Tibial artery (tissue), 4 donors: Measurements from ENCODE around the gene SDK1.
A peak's percentile ranks its signal among the peaks of the same experiment; 100 is the strongest.

ENCODE experiments used
- DNase-seq, 2 donors: peaks; one replicate each; pipeline ENCODE4 v3.0.0-alpha.2; 2019
- H3K27ac ChIP-seq, 2 donors: fragments of 200-600 bp; sonication (generic) in 1 of 2; 1 replicate in 1 of 2; 2 replicates in 1 of 2; pipeline ENCODE4 v1.5.1; 2018 to 2019; ENCODE audit warnings: mild to moderate bottlenecking in 1 of 2
- H3K27me3 ChIP-seq, 2 donors: fragments of 200-600 bp; sonication (generic) in 1 of 2; one replicate each; pipeline versions ENCODE4 v1.5.1 to v1.6.0; 2016 to 2019
- H3K36me3 ChIP-seq, 3 donors: fragments of 200-600 bp; sonication (generic) in 2 of 3; one replicate each; pipeline ENCODE4 v1.5.1; 2016 to 2019; ENCODE audit warnings: mild to moderate bottlenecking in 2 of 3
- H3K4me1 ChIP-seq, 4 donors: fragments of 200-600 bp; sonication (generic) in 2 of 4; 1 replicate in 3 of 4; 2 replicates in 1 of 4; pipeline ENCODE4 v1.5.1; 2016 to 2019
- H3K4me3 ChIP-seq, 2 donors: fragments of 200-600 bp; sonication (generic) in 1 of 2; 1 replicate in 1 of 2; 2 replicates in 1 of 2; pipeline ENCODE4 v1.5.1; 2018 to 2019; ENCODE audit warnings: mild to moderate bottlenecking in 2 of 2
- H3K9me3 ChIP-seq, 3 donors: fragments of 200-600 bp; sonication (generic) in 1 of 3; one replicate each; pipeline ENCODE4 v1.5.1; 2016 to 2019
- intact Hi-C: fragments of 100-400 bp; cut with DNase I; formaldehyde crosslinking; loops from one replicate; pipeline ENCODE4 v1.15.0; 2023; ENCODE audit warnings: low total_unique reads
- TF ChIP-seq, protein P1 (sequence below), 2 experiments: fragments of 200-600 bp in 1 of 2; fragments of 450-650 bp in 1 of 2; IDR thresholded peaks; one replicate each; pipeline ENCODE4 v1.5.1; 2017 to 2019; ENCODE audit warnings: antibody characterized with exemption in 2 of 2, mild to moderate bottlenecking in 1 of 2, moderate library complexity in 1 of 2

The SDK1 gene

DNA sequence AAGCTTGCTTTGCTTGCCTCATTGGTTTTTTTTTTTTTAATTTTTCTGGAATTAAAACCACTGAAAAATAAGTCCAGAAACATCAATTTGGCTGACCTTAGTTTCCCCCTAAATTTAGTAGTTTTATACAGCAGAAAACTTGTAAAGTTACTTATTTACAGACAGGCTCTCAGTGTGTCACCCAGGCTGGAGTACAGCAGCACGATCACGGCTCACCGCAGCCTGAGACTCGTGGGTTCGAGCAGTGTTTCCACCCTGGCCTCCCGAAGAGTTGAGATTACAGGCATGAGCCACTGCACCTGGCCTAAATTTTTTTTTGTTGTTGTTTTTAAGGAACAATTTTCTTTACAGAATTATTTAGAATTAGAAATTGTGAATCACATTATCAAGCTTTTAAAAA lies 250.5 kb downstream of the SDK1 start:
- no peak overlapping the region for H3K27ac ChIP-seq
- TF ChIP-seq, protein P1, sequence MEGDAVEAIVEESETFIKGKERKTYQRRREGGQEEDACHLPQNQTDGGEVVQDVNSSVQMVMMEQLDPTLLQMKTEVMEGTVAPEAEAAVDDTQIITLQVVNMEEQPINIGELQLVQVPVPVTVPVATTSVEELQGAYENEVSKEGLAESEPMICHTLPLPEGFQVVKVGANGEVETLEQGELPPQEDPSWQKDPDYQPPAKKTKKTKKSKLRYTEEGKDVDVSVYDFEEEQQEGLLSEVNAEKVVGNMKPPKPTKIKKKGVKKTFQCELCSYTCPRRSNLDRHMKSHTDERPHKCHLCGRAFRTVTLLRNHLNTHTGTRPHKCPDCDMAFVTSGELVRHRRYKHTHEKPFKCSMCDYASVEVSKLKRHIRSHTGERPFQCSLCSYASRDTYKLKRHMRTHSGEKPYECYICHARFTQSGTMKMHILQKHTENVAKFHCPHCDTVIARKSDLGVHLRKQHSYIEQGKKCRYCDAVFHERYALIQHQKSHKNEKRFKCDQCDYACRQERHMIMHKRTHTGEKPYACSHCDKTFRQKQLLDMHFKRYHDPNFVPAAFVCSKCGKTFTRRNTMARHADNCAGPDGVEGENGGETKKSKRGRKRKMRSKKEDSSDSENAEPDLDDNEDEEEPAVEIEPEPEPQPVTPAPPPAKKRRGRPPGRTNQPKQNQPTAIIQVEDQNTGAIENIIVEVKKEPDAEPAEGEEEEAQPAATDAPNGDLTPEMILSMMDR (IDR thresholded peaks at IDR 0.05), result no peak
- H3K27me3 ChIP-seq, result no peaks in the 10 kb centered on the region
- H3K9me3 ChIP-seq, result no peaks in the 10 kb centered on the region
- no peak overlapping the region for H3K4me3 ChIP-seq
- H3K36me3 ChIP-seq, result no peaks in the 10 kb centered on the region
- H3K4me1 ChIP-seq, result peaks cover 0 to 17% (median 0%) of the 10 kb centered on the region in 4 donors
- intact Hi-C loops, result no loop called here
- DNase-seq, result no peak

DNA sequence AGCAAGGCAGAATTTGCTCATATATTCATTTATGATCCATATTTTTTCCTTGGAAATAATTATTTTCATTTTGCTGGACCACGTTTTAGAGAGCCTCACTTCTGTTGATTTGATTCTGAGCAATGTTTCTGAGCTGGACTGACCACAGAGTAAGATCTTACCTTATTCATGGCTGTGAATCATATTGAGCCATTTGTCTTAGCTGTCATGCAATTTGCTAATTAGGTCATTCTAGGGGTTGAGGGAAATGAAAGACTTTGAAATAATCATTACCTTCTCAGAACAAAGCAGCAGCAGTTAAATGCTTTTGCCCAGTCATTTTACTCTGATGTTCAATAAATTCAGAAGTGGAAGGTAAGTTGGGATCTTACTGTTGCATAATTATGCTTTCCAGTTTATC lies 251.4 kb downstream of the SDK1 start:
- H3K27me3 ChIP-seq, result no peaks in the 10 kb centered on the region
- TF ChIP-seq, protein P1 (IDR thresholded peaks at IDR 0.05), result no peak
- H3K4me3 ChIP-seq, result no peak overlapping the region
- DNase-seq, result no peak
- peaks cover 0 to 17% (median 0%) of the 10 kb centered on the region in 4 donors for H3K4me1 ChIP-seq
- H3K9me3 ChIP-seq, result no peaks in the 10 kb centered on the region
- intact Hi-C loops, result no loop called here
- no peaks in the 10 kb centered on the region for H3K36me3 ChIP-seq
- no peak overlapping the region for H3K27ac ChIP-seq

DNA sequence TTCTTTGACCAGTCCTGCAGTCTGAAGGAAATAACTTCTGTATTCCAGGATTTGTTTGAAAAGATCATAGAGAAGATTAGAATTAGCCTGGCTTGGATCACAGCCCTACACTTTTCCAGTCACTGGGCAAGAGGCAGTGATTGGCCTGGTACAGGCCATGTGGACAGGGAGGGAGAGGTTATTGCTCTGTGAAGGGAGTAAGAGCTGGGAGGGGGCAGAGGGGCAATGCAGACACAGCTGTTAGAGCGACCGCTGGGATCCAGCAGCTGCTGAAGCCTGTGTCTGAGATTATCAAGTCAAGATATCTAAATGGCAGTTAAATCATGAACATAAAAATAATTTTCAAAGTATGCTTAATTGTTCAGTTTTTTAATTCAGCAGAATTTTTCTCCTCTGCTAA lies 257.3 kb downstream of the SDK1 start:
- no peaks in the 10 kb centered on the region for H3K27me3 ChIP-seq
- intact Hi-C loops, result no loop called here
- H3K4me1 ChIP-seq, result peaks cover 0 to 19% (median 5%) of the 10 kb centered on the region in 4 donors
- no peaks in the 10 kb centered on the region for H3K36me3 ChIP-seq
- TF ChIP-seq, protein P1 (IDR thresholded peaks at IDR 0.05), result no peak
- H3K4me3 ChIP-seq, result no peak overlapping the region
- H3K9me3 ChIP-seq, result no peaks in the 10 kb centered on the region
- no peak overlapping the region for H3K27ac ChIP-seq
- no peak for DNase-seq

DNA sequence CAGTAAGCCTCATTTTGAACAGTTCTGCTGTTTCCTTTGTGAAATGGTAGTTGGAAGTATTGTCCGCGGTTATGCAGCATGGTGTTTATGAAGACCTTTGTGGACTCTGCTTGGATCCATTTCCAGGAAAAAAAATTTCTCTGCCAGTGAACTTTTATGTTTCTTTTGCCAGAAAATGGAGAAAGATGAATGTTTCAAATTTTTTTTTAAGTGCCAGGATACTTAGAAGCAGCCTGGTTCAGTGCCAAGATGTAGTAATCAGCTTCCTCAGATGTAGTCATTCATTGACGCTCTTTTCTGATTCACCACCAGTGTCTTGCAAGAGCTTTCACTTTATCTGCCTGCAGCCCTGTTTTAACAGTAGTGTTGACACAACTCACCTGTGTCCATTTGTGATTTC lies 258.2 kb downstream of the SDK1 start:
- DNase-seq, result peak in 1 of 2 donors; percentile 23
- intact Hi-C loops, result no loop called here
- H3K36me3 ChIP-seq, result no peaks in the 10 kb centered on the region
- no peak overlapping the region for H3K27ac ChIP-seq
- H3K27me3 ChIP-seq, result no peaks in the 10 kb centered on the region
- TF ChIP-seq, protein P1 (IDR thresholded peaks at IDR 0.05), result no peak
- no peaks in the 10 kb centered on the region for H3K9me3 ChIP-seq
- peaks cover 0 to 19% (median 5%) of the 10 kb centered on the region in 4 donors for H3K4me1 ChIP-seq
- no peak overlapping the region for H3K4me3 ChIP-seq

DNA sequence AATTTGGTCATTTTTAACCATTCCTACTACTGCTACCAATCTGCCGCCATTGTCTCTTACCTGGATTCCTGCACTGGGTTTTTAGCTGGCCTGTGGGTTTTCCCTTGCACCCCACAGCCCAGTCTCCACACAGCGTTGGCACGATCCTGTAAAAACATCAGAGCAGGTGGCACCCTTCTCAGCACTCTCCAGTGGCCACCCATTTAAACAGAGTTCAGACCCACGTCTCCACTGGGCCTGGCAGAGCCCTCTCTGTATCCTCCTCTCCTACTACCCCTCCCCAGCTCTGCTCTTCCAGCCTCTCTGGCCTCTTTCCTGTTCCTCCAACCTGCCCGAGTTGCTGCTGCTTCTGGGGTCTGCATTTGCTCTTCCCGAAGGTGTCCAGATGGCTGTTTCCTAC lies 259.4 kb downstream of the SDK1 start:
- TF ChIP-seq, protein P1 (IDR thresholded peaks at IDR 0.05), result no peak
- Histone ChIP-seq H3K27me3 (no peaks in the 10 kb centered on the region), H3K4me1 (peaks cover 0 to 19% (median 5%) of the 10 kb centered on the region in 4 donors), H3K27ac (no peak overlapping the region), H3K9me3 (no peaks in the 10 kb centered on the region), H3K36me3 (no peaks in the 10 kb centered on the region), H3K4me3 (no peak overlapping the region)
- DNase-seq, result no peak
- intact Hi-C loops, result no loop called here

DNA sequence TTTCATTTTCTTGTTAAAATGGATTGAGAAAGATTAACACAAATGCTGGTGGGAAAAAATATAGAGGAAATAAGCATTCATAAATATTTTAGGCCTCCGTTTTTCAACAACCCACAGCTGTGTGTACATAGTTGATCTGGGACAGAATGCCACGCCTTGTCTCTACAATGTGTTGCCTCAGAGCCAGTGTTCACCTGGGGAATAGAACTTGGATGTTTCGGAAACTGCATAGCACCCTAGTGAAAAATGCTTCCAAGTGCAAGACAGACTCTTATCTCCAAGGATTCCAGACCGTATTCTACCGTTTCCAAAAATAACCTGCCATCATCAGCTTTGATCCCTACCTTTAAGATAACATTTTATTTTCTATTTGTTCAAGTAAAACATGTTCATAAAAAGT lies 260.9 kb downstream of the SDK1 start:
- intact Hi-C loops, result no loop called here
- no peaks in the 10 kb centered on the region for H3K27me3 ChIP-seq
- no peak overlapping the region for H3K4me3 ChIP-seq
- no peaks in the 10 kb centered on the region for H3K36me3 ChIP-seq
- H3K4me1 ChIP-seq, result peaks cover 0 to 19% (median 5%) of the 10 kb centered on the region in 4 donors
- no peaks in the 10 kb centered on the region for H3K9me3 ChIP-seq
- no peak overlapping the region for H3K27ac ChIP-seq
- no peak for DNase-seq
- TF ChIP-seq, protein P1 (IDR thresholded peaks at IDR 0.05), result no peak
